ENCODE results near the gene MAMDC4.
"Not testable (repeated sequence)": the region's sequence is repeated elsewhere in the genome, so short reads cannot be mapped to it uniquely, and the experiment has no call there.

Gene MAMDC4

GRCh38 chr9:136825295-136826187 lies 26.6 kb upstream of the MAMDC4 start:
- DNase-seq, result no peak

- no peak for DNase-seq
Measured at GRCh38 chr9:136826188-136826541, 26.0 kb upstream of the MAMDC4 start.

DNA sequence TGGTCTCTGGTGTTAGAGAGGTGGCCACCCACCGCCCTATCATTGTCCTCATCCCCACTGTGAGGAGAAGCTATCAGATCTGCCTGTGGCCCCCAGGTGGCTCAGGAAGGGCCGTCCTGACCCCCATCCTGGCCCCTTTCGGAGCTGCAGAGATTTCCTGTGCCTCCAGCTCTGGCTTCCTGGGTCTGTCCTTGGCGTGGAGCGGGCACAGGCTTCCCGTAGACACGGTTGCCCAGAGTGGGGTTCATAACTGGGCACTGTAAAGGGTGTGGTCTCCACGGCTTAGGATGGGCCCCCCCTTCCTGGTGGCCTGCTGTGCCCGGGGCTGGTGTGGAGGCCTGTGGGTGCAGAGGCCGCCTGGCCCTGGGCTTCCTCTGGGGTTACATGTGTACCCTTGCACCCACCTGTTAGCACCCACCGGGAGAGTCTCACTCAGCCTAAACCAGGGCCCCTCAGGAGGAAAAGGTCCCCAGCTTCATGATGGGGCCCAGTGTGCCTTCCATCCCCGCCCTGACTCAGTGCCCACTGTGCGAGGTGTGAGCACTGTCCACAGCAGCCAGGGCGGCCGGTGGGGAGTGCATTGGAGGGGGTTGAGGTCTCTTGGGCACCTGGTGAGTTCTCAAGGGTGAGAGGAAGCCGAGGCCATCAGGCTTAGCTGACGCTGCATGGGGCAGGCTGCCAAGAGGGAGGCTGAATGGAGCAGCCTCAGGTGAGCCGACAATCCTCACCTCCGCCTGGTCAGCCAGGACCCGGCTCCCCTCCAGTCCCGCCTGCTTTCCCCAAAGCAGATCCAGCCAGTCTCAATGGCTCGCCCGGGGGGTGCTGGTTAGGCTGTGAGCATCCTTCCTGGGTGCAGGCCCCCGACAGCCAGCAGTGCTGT lies 25.2 kb upstream of the MAMDC4 start:
- DNase-seq, result no peak

- DNase-seq, result no peak
Measured at GRCh38 chr9:136827794-136828473, 24.2 kb upstream of the MAMDC4 start.

DNA sequence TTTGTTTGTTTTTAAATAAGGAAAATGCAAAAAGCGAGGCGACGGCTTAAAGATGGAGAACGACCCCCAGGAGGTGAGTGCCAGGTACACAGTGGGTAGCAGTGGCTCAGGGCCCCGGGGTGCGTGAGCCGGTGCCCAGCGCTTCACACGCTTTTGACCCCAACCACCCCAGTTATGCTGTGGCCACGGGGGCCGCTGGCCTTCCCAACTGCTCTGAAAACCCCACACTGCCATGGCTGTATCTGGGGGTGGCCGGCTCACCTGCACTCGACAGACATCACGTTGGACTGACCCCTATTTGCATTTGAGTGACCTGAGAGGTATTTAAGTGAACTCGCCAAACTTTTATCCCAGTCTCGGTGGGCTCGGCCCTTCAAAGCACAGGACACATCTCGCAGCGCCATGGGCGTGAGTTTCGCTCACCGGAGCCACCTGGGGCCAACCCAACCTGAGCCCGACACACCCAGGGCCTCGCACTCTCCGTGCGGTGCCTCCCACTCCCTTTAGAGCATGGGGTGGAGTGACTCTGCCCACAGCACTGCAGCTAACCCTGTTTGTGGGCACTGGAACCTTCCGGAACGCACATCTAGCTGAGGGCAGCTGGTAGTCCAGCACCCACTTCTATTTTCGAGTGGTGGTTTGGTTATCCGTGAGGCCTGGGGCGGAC lies 23.5 kb upstream of the MAMDC4 start:
- DNase-seq, result no peak

GRCh38 chr9:136829412-136829811 lies 22.7 kb upstream of the MAMDC4 start:
- no peak for DNase-seq

DNA sequence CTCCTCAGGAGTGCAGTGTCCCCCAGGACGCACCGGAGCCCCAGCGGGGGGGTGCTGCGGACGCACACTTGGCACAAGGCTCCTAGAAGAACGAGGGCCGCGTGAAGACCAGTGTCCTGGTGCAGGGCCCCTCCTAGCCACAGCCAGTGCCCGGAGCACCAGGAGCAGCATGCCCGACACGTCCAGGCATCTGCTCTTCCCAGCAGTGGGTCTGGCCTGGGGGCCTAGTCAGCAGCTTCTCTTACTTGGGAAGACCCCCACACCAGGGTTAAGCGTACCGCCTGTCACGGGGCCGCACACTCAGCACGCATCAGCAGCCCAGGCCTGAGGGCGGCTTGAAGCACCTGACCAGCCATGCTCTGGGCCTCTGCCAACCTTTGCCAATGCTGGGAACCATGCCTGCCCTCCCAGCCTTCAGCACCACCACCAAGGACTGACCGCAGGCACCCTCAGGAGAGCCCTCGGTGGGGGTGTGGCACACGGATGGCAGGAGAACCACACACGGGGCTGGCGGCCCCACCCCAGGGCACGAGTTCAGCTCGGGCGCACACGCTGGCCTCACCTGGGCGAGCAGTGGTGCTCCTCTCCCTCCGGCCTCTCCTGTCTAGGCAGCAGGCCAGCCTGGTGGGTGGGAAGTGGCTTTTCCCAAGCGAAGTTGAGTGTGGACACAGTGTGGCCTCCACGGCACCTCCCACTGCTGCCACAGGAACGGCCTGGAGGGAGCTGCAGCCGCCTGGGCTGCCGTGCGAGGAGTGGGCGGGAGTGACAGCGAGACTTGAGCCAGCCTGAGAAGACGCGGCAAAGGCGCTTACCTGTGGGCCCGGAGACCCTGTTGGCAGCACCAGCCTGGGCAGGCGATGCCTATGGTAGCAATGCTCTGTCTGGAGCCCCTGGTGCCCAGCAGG lies 21.9 kb upstream of the MAMDC4 start:
- DNase-seq, result no peak

GRCh38 chr9:136831002-136831719 lies 21.0 kb upstream of the MAMDC4 start:
- no peak for DNase-seq

DNA sequence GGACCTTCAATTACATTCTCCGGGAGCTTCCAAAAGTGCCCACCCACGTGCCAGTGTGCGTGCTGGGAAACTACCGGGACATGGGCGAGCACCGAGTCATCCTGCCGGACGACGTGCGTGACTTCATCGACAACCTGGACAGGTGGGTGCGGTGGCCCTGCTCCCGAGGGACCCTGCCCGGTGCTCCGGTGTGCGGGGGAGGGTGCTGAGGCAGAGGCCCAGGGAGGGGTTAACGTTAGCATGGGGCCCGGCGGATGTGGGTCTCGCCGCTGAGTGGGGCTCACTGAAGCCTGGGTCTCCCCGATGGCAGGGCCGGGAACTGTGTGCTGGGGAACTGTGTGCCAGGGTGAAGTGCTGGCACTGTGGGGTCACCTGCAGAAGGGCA lies 20.4 kb upstream of the MAMDC4 start:
- no peak for DNase-seq

DNA sequence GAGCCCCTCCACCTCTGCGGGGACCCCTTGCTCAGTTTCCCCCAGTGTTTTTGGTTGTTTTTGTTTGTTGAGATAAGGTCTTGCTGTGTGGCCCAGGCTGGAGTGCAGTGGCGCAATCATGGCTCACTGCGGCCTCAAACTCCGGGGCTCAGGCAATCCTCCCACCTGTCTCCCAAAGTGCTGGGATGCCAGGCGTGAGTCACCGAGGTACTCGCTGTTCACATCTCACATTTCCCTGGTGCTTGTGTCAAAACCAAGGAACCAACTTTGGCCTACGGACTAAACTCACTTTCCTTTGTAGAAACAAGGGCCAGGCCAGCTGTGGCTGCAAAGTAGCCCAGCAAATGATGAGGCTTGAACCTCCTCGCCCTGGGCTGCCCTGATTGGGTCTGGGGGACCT lies 19.6 kb upstream of the MAMDC4 start:
- DNase-seq, result no peak

GRCh38 chr9:136833381-136834048 lies 18.6 kb upstream of the MAMDC4 start:
- not testable (repeated sequence) for DNase-seq

GRCh38 chr9:136835162-136835931 lies 16.8 kb upstream of the MAMDC4 start:
- no peak for DNase-seq

DNA sequence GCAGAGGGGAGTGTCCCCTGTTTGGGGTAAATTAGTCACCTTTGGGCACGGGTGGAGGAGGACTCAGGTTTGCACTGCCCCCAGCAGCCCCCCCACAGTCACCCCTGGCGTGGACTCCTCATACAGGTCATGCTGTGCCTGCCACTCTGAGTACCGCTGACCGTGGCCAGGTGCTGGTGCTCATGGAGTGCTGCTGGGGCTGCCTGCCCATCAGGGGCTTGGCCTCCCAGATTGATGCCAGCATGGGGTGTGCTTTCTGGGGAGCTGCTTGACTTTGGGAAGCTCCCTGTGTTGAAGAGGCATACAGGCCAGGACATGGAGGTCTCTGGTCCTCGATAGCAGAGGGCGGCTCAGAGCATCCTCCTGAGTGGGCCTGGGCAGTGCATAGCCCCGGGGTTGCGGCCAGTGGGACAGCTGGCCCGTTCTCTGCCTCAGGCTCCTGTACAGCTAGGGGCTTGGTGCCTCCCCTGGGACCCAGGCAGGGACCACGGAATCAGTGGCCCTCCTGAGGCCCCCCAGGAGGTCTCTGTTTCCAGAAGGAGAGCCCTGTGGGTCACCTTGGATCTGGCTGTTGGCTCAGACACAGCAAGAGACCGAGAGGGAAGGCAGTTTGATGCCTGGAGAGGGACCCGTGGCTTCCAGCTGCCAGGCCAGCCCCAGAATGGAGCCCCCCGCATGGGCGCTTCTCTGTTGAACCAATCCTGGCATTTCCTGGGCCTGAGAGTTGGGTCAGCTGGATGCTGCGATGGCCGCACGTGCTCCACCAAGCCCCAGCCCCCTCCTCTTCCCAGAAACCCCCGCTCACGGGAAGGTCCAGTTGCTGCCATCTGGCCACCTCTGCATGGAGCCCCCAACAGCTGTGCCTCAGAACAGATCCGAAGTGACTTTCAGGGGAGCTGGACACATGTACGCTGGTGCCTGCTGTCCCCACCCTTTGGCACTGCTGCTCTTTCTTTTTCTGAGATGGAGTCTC lies 15.9 kb upstream of the MAMDC4 start:
- DNase-seq, result no peak

DNA sequence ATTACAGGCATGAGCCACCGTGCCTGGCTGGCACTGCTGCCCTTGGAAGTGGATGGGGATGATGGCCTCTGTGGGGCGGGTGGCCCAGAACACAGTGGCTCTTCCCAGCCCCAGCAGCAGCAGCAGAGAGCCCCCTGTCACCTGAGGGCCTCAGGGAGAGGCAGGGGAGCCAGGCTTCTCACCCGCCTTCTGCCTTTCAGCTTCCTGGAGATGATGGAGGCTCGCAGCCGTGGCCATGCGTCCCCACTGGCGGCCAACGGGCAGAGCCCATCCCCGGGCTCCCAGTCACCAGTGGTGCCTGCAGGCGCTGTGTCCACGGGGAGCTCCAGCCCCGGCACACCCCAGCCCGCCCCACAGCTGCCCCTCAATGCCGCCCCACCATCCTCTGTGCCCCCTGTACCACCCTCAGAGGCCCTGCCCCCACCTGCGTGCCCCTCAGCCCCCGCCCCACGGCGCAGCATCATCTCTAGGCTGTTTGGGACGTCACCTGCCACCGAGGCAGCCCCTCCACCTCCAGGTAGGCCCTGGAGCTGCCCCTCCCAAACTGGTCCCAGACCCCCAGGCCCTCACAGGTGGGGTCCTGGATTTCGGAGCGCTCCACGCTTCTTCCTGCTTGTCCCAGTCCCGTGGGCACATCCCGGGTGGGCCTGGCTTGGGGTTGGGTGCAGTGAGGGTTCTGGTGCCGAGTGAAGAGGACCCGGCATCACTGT lies 14.8 kb upstream of the MAMDC4 start:
- DNase-seq, result no peak

DNA sequence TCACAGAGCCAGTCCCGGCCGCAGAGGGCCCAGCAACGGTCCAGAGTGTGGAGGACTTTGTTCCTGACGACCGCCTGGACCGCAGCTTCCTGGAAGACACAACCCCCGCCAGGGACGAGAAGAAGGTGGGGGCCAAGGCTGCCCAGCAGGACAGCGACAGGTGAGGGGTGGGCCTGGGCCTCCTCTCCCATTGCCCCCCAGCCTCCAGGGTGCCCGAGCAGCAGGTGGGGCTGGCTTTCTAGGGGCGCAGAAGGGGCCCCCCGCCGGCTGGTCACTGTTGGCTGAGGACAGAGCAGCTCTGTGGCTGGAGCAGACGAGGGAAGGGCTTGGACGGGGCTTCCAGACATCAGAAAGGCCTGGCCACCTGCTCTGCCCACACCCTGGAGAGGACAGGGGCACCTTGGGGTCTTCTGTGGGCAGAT lies 14.3 kb upstream of the MAMDC4 start:
- DNase-seq, result not testable (repeated sequence)

- DNase-seq, result no peak
Measured at GRCh38 chr9:136838314-136839228, 13.6 kb upstream of the MAMDC4 start.

Measured in activated CD8-positive, alpha-beta memory T cell treated with anti-CD3 and anti-CD28 coated beads for 24 hours (primary cell).